Posterior cingulate gyrus (tissue), 11 donors: ENCODE data around the gene ZNF316.
"Not testable (repeated sequence)": the region's sequence is repeated elsewhere in the genome, so short reads cannot be mapped to it uniquely, and the experiment has no call there.

Experiments
- DNase-seq, 10 donors: peaks; one replicate each; pipeline versions ENCODE4 v3.0.0 to v3.0.0-alpha.2; 2020 to 2021; ENCODE audit warnings: mixed read lengths in 3 of 10
- intact Hi-C: fragments of 100-400 bp; cut with DNase I; formaldehyde crosslinking; loops from one replicate; pipeline ENCODE4 v1.15.1; 2023

The ZNF316 gene

DNA sequence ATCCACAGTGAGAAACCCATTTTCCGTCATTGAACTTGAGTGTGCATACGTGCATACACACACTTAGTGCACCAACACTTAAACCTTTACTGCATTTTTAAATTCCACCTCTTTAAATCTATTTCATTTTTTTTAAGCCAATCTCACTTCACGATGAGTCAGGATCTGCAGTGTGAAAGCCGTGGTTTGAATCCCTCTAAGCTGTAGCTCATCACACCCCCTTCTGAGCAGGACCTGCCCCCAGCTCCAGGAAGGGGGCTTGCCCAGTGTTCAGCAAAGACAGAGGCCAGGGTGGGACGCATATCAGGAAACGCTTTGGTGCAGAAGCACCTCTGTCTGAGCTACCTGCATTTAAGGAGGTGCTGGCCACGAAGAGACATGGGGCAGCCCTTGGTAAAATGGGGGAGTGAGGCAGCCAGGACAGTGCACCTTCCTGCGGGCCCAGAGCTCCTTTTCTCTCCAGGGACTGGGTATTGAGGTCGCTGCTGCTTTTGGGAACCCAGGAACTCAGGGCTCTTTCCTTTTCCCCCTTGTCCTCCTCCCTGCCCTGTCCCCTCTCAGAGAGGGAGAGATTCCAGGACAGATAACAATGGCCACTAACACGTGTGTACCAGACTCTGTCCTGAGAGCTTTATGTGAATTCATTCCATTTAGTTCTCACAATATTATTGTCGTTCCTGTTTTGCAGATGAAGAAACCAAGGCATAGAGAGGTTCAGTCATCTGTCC, 21.7 kb downstream of the ZNF316 start:
- intact Hi-C loops, result no loop called here
- DNase-seq, result peak in 1 of 10 donors; percentile 25

- intact Hi-C loops, result not testable (repeated sequence)
- DNase-seq, result peak in 1 of 10 donors; percentile 59
Measured at GRCh38 chr7:6670851-6671250, 33.7 kb downstream of the ZNF316 start.

GRCh38 chr7:6675807-6676405, 38.8 kb downstream of the ZNF316 start:
- intact Hi-C loops, result no loop called here

DNA sequence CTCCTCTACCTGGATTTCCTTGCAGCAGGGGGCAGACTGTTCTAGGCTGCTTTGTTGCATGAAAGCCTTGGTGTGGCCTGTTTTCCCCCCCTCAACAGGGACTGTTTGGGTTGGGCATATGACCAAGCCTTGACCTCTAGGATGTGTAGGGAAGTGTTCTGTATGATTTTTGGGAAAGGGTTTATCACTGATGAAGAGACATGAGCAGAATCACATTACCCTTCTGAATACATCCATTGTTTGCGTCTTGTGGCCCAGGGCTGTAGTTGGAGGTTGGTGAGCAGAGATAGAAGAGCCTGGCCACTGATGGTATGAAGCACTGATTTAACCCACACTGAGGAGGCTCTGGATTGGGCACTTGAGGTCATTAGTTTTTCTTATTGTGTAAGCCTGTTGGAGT, 43.0 kb downstream of the ZNF316 start:
- intact Hi-C loops, result no loop called here
- DNase-seq, result no peak

More at GRCh38 chr7:6675807-6676405, 38.8 kb downstream of the ZNF316 start:
- DNase-seq, result no peak

DNA sequence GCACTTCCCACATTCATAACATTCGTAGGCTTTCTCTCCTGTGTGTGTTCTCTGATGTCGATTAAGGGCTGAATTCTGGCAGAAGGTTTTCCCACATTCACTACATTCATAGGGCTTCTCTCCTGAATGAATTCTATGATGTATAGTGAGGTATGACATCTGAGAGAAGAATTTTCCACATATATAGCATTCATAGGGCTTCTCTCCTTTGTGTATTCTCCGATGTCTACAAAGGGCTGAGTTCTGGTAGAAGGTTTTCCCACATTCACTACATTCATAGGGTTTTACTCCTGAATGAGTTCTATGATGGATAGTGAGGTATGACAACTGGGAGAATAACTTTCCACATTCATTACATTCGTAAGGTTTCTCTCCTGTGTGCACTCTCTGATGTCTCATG, 54.0 kb downstream of the ZNF316 start:
- intact Hi-C loops, result no loop called here
- DNase-seq, result no peak

DNA sequence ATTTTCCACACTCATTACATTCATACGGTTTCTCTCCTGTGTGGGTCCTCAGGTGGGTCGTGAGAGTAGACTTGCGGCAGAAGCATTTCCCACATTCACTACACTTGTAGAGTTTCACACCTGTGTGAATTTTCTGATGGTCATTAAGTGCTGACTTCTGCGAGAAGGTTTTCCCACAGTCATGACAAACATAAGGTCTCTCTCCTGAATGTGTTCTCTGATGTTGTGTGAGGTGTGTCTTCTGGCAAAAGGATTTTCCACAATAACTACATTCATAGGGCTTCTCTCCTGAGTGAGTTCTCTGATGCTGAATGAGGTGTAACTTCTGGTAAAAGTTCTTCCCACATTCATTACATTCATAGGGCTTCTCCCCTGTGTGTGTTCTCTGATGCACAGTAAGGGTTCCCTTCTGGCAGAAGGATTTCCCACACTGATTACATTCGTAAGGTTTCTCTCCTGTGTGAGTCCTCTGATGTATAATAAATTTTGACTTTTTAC, 54.5 kb downstream of the ZNF316 start:
- intact Hi-C loops, result no loop called here
- no peak for DNase-seq

DNA sequence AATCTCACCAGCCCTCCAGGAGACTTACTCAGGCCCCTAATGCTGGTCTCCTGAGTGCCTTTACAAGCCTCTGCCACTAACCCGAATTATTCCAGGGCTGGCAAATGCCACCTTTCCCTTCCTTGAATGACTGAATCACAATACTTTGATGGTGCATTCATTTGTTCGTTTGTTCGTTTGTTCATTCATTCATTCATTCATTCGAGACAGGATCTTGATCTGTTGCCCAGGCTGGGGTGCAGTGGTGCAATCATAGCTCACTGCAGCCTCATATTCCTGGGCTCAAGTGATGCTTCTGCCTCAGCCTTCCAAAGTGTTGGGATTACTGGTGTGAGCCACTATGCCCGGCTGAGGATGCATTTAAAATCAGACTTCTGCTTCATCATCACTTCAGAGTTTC, 63.7 kb downstream of the ZNF316 start:
- intact Hi-C loops, result no loop called here
- DNase-seq, result no peak

DNA sequence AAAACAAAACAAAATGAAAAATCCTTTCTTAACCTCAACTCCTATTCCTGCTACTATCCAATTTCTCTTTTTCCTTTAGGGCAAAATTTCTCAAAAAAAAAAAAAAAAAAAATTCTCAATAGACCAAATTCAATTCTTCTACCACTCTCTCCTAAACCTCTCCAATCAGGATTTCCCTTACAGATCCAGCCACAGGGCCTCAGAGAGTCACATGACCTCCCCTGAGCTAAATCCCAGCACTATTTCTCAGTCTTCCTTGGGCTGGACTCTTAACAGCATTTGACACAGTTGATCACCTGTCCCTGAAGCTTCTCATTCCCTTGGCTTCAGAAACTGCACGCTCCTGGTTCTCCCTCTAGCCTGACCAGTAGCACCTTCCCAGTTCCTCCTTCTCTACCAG, 64.7 kb downstream of the ZNF316 start:
- intact Hi-C loops, result no loop called here
- no peak for DNase-seq
